Erythroblast (primary cell): Measurements from ENCODE around the gene RNF26.

Source experiments
- GATA1 ChIP-seq: IDR thresholded peaks from 2 replicates; pipeline ENCODE4 v1.6.1; 2011; ENCODE audit warnings: low read depth, mild to moderate bottlenecking, control low read depth, low read length, moderate library complexity
- POLR2A ChIP-seq: IDR thresholded peaks from 2 replicates; pipeline ENCODE4 v1.6.1; 2011; ENCODE audit warnings: mild to moderate bottlenecking, low read length

- TF ChIP-seq POLR2A (no peak), GATA1 (no peak)
These were observed 22.2 kb downstream of the RNF26 start for GRCh38 chr11:119356349-119357031.
